B cell (primary cell): Measurements from ENCODE around the gene ARHGAP22. TPM values are rescaled to one million over a fixed set of nuclear protein-coding genes. Genes with fewer than 3 reads are reported as not detected.
A peak's percentile ranks its signal among the peaks of the same experiment; 100 is the strongest.

ENCODE experiments used
- ATAC-seq: fragments of 200-7000 bp; cut with Tn5 transposase; one replicate; pipeline ENCODE4 v1.10.0; 2021; ENCODE audit warnings: low read depth, mild to moderate bottlenecking, moderate number of reproducible peaks, moderate library complexity
- CTCF ChIA-PET: fragments of 350-600 bp; sonication (Branson Sonifier 250); formaldehyde crosslinking; loops from one replicate; lab custom pipeline; 2021; ENCODE audit warnings: antibody characterized with exemption, inconsistent platforms; lab: Charles Lee
- POLR2A ChIA-PET: fragments of 350-600 bp; sonication (Branson Sonifier 250); formaldehyde crosslinking; loops from one replicate; lab custom pipeline; 2021; ENCODE audit warnings: antibody characterized with exemption; lab: Charles Lee
- DNase-seq: peaks from one replicate; pipeline ENCODE4 v3.0.0; 2013
- H2AFZ ChIP-seq: 2 replicates; pipeline ENCODE4 v1.6.1; 2012; ENCODE audit warnings: mild to moderate bottlenecking, low read depth, low read length; ENCODE audit not compliant: insufficient read depth, poor library complexity, severe bottlenecking
- H3K27ac ChIP-seq, 2 donors: 1 replicate in 1 of 2; 2 replicates in 1 of 2; pipeline ENCODE4 v1.5.1; 2012 to 2013; ENCODE audit warnings: low read length in 2 of 2, mild to moderate bottlenecking in 2 of 2, moderate library complexity in 1 of 2
- H3K27me3 ChIP-seq, 4 experiments: fragments of 200-600 bp in 1 of 4; sonication (generic) in 1 of 4; replicated peaks in 1 of 4; 1 replicate in 2 of 4; 2 replicates in 2 of 4; pipeline versions ENCODE4 v1.6.1 to v1.7.0; 2013 to 2016; ENCODE audit warnings: low read length in 3 of 4, mild to moderate bottlenecking in 2 of 4, mixed read lengths in 1 of 4, moderate library complexity in 1 of 4; ENCODE audit not compliant: insufficient read depth in 4 of 4, control insufficient read depth in 3 of 4; ENCODE audit errors: control extremely low read depth in 1 of 4
- H3K36me3 ChIP-seq, 2 experiments: replicated peaks in 1 of 2; 1 replicate in 1 of 2; 2 replicates in 1 of 2; pipeline versions ENCODE4 v1.6.1 to v1.7.1; 2013; ENCODE audit warnings: low read length in 1 of 2; ENCODE audit not compliant: insufficient read depth in 2 of 2, control insufficient read depth in 1 of 2; ENCODE audit errors: control extremely low read depth in 1 of 2, extremely low read depth in 1 of 2
- H3K4me1 ChIP-seq, 2 donors: fragments of 200-600 bp in 1 of 2; sonication (generic) in 1 of 2; 1 replicate in 1 of 2; 2 replicates in 1 of 2; pipeline versions ENCODE4 v1.5.1 to v1.6.1; 2013 to 2017; ENCODE audit warnings: low read length in 2 of 2; ENCODE audit not compliant: control insufficient read depth in 2 of 2, insufficient read depth in 2 of 2
- H3K4me2 ChIP-seq: replicated peaks from 2 replicates; pipeline ENCODE3; 2012; ENCODE audit warnings: mild to moderate bottlenecking, low read depth, low read length; ENCODE audit not compliant: poor library complexity, severe bottlenecking
- H3K4me3 ChIP-seq, 5 experiments: fragments of 200-600 bp in 1 of 5; sonication (generic) in 1 of 5; 1 replicate in 3 of 5; 2 replicates in 2 of 5; pipeline versions ENCODE4 v1.5.1 to v1.7.0; 2011 to 2016; ENCODE audit warnings: low read length in 4 of 5, mild to moderate bottlenecking in 4 of 5, low read depth in 2 of 5, control low read depth in 1 of 5, moderate library complexity in 1 of 5; ENCODE audit not compliant: insufficient read depth in 1 of 5; ENCODE audit errors: control extremely low read depth in 1 of 5, extremely low read depth in 1 of 5
- H3K79me2 ChIP-seq: fragments of 200-600 bp; sonication (generic); one replicate; pipeline ENCODE4 v1.6.0; 2016; ENCODE audit warnings: low read length; ENCODE audit not compliant: control insufficient read depth, insufficient read depth
- H3K9ac ChIP-seq: fragments of 200-600 bp; sonication (generic); 2 replicates; pipeline ENCODE4 v1.6.1; 2017; ENCODE audit warnings: mild to moderate bottlenecking, low read length, moderate library complexity
- H3K9me3 ChIP-seq, 3 donors: one replicate each; pipeline versions ENCODE4 v1.6.1 to v1.7.1; 2013; ENCODE audit warnings: low read length in 2 of 3; ENCODE audit not compliant: control insufficient read depth in 2 of 3, insufficient read depth in 1 of 3; ENCODE audit errors: control extremely low read depth in 1 of 3
- H4K20me1 ChIP-seq: 2 replicates; pipeline ENCODE4 v1.6.0; 2012; ENCODE audit warnings: mild to moderate bottlenecking, low read length; ENCODE audit not compliant: insufficient read depth, control insufficient read depth, poor library complexity, severe bottlenecking
- H3K27ac Mint-ChIP-seq: one replicate; pipeline ENCODE4 v1.8.0; 2021; ENCODE audit warnings: mixed read lengths
- H3K27me3 Mint-ChIP-seq: one replicate; pipeline ENCODE4 v1.8.0; 2021; ENCODE audit warnings: mixed read lengths
- H3K4me1 Mint-ChIP-seq: one replicate; pipeline ENCODE4 v1.8.0; 2021; ENCODE audit warnings: mixed read lengths
- H3K4me3 Mint-ChIP-seq: one replicate; pipeline ENCODE4 v1.8.0; 2021; ENCODE audit warnings: mixed read lengths
- H3K9me3 Mint-ChIP-seq: one replicate; pipeline ENCODE4 v1.8.0; 2022; ENCODE audit warnings: mixed read lengths; ENCODE audit not compliant: insufficient read depth
- EZH2 ChIP-seq: IDR thresholded peaks from 2 replicates; pipeline ENCODE4 v1.6.1; 2012; ENCODE audit warnings: borderline replicate concordance, low read depth, mild to moderate bottlenecking, moderate library complexity, low read length; ENCODE audit not compliant: insufficient read depth, poor library complexity, severe bottlenecking
- WGBS: methylation state at CpG from one replicate; pipeline ENCODE4 v1.1.5; 2013; ENCODE audit warnings: missing lambda C conversion rate; ENCODE audit not compliant: insufficient coverage; 5-methylcytosine and 5-hydroxymethylcytosine counted together
- intact Hi-C: fragments of 100-400 bp; cut with micrococcal nuclease; formaldehyde crosslinking; loops from one replicate; pipeline ENCODE4 v1.10.0; 2022
- polyA plus RNA-seq: library from polyadenylated mRNA; depleted of rRNA; stranded (reverse); fragments of >200 nt; gene quantifications from 2 replicates; pipeline ENCODE4 v1.2.3, GENCODE V29; 2012
- total RNA-seq, 2 donors: library from RNA; stranded (reverse); fragments of 120-200 nt in 1 of 2; gene quantifications; 1 replicate in 1 of 2; 2 replicates in 1 of 2; pipeline versions ENCODE4 v1.2.3 to v1.2.4, GENCODE V29; 2013 to 2022
- TF ChIP-seq, protein P1 (sequence below): fragments of 200-600 bp; IDR thresholded peaks from one replicate; pipeline ENCODE4 v1.8.0; 2022; ENCODE audit warnings: antibody characterized with exemption, mild to moderate bottlenecking

ARHGAP22 gene
- total and polyA plus RNA-seq, 2 donors (not counting 1 experiment from before 2014, with no cell fraction given): 1.9 to 2.0 TPM

DNA sequence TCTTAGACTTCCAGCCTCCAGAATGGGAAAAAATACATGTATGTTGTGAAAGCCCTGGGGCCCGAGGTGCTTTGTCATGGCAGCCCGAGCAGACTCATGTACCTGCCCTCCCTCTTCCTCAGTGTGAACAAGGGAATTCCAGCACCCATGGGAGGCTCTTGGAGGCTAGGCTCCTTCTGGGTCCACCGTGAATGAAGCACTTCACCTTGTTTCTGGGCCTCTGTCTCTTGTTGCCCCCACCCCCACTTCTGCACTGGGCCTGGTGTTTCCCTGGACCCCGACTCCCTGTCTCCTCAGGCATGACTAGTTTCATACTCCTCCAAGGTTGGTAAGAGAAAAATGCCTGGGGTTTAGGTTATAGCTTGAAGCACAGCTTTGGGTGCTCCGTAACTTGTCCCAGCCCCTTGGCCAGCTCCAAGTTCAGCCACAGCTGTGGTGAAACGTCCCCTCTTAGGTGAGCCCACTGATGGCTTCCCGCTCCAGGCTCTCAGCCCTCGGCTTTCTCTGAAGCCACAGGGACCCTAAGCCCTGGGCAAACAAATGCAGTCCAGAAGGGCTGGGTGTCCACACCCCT, 30.2 kb upstream of the ARHGAP22 start:
- 59% methylated on average over 7 of the region's 8 CpGs for WGBS
- Histone ChIP-seq H3K79me2 (no peaks in the 10 kb centered on the region), H3K9me3 (peaks cover under 1 to 7% (median 1%) of the 10 kb centered on the region in 3 donors), H3K27me3 (peaks cover 0 to 31% (median 16%) of the 10 kb centered on the region in 4 experiments), H3K36me3 (no peaks in the 10 kb centered on the region), H3K27ac (no peak overlapping the region), H2AFZ (no peak overlapping the region), H3K4me3 (no peak overlapping the region), H3K9ac (peak overlapping the region; percentile 19), H3K4me1 (peaks cover 40% of the 10 kb centered on the region in 2 donors), H4K20me1 (peaks cover 30% of the 10 kb centered on the region), H3K4me2 (peak overlapping the region; percentile 71)
- intact Hi-C loops: loop anchor here (1.0 to 2.0 kb wide), 3 partner anchors 21 to 61 kb away; no protein-coding TSS in a partner anchor
- ChIA-PET POLR2A (interaction anchor here (1.1 to 2.4 kb wide), 2 partner anchors 10 to 61 kb away, joined by 5 to 13 read pairs; no protein-coding TSS in a partner anchor), CTCF (interaction anchor here (1.1 to 10.3 kb wide), 6 partner anchors 10 to 116 kb away, joined by 3 to 100 read pairs (median 8); partner anchors contain the start of gene ARHGAP22)
- ATAC-seq (no peak), DNase-seq (no peak)
- peaks cover 33% of the 10 kb centered on the region for H3K27me3 Mint-ChIP-seq
- peaks cover 2% of the 10 kb centered on the region for H3K9me3 Mint-ChIP-seq
- no peak for TF ChIP-seq EZH2
- TF ChIP-seq, protein P1, sequence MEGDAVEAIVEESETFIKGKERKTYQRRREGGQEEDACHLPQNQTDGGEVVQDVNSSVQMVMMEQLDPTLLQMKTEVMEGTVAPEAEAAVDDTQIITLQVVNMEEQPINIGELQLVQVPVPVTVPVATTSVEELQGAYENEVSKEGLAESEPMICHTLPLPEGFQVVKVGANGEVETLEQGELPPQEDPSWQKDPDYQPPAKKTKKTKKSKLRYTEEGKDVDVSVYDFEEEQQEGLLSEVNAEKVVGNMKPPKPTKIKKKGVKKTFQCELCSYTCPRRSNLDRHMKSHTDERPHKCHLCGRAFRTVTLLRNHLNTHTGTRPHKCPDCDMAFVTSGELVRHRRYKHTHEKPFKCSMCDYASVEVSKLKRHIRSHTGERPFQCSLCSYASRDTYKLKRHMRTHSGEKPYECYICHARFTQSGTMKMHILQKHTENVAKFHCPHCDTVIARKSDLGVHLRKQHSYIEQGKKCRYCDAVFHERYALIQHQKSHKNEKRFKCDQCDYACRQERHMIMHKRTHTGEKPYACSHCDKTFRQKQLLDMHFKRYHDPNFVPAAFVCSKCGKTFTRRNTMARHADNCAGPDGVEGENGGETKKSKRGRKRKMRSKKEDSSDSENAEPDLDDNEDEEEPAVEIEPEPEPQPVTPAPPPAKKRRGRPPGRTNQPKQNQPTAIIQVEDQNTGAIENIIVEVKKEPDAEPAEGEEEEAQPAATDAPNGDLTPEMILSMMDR: no peak
- H3K4me1 Mint-ChIP-seq: peaks cover 45% of the 10 kb centered on the region
- H3K4me3 Mint-ChIP-seq: peak overlapping the region; percentile 80
- no peak overlapping the region for H3K27ac Mint-ChIP-seq
